ENCODE results near the gene AP2A2. TPM values are rescaled to one million over a fixed set of nuclear protein-coding genes. Genes with fewer than 3 reads are reported as not detected.

The AP2A2 gene
- total RNA-seq, 4 donors from 2014 or later: 33.6 to 76.6 (median 46.4) TPM

DNA sequence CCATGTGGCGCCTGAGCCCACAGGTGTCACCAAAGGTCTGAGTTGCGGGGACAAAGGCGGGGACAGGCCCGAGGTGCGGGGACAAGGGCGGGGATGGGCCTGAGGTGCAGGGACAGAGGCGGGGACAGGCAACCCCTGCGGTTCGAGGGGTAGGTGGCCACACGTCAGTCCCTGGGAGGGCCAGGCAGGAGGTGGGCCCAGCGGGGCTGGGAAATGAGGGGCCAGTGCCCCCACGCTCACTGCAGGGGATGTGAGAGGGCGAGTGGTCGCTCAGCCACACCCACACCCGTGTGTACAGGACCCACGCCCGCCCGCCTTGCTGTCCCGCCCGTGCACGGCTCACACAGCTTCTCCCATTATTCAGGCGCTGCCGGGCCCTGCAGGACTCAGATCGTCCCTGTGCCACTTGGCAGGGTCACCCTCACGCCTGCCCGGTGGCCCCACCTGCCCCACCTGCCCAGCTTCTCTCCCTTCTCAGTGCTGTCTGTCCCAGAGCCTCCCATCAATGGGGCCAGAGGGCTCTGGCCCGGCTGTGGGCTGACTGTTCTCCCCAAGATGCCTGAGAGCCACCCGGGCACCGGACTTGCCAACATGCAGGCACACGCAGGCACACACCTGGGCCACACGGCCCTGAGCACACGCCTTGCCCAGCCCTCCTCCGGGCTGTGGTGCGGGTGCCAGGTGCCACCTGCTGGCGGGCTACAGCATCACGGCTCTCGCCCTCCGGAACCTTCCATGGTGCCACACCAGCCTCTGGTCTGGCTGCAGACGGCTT, 125.1 kb downstream of the AP2A2 start:
- peak; percentile 49 to 93 for DNase-seq (ENCODE audit: low spot score in 2 of 2)
- 34 to 46% methylated on average over 36 to 37 of the region's 39 CpGs for WGBS, 2 donors
- H3K4me3 ChIP-seq (ENCODE audit: low read depth, poor library complexity, severe bottlenecking): no peak overlapping the region
- TF ChIP-seq POLR2A (IDR thresholded peaks at IDR 0.05): no peak
- TF ChIP-seq, protein P1, sequence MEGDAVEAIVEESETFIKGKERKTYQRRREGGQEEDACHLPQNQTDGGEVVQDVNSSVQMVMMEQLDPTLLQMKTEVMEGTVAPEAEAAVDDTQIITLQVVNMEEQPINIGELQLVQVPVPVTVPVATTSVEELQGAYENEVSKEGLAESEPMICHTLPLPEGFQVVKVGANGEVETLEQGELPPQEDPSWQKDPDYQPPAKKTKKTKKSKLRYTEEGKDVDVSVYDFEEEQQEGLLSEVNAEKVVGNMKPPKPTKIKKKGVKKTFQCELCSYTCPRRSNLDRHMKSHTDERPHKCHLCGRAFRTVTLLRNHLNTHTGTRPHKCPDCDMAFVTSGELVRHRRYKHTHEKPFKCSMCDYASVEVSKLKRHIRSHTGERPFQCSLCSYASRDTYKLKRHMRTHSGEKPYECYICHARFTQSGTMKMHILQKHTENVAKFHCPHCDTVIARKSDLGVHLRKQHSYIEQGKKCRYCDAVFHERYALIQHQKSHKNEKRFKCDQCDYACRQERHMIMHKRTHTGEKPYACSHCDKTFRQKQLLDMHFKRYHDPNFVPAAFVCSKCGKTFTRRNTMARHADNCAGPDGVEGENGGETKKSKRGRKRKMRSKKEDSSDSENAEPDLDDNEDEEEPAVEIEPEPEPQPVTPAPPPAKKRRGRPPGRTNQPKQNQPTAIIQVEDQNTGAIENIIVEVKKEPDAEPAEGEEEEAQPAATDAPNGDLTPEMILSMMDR (IDR thresholded peaks at IDR 0.05): peak in 1 of 3 donors; percentile 78
- intact Hi-C loops (cut with DNase I; ENCODE audit: low total_unique reads): loop anchor here (5.0 kb wide), 1 partner anchor 208 kb away; the partner anchor contains the start of genes POLR2L and TSPAN4

- intact Hi-C loops (cut with DNase I; ENCODE audit: low total_unique reads): loop anchor here (5.0 kb wide), 1 partner anchor 209 kb away; the partner anchor contains the start of genes POLR2L and TSPAN4
- H3K4me3 ChIP-seq (ENCODE audit: low read depth, poor library complexity, severe bottlenecking): no peak overlapping the region
- 56 to 67% methylated on average over 11 to 13 of the region's 15 CpGs for WGBS, 2 donors
- no peak for DNase-seq (ENCODE audit: low spot score in 2 of 2)
- TF ChIP-seq, protein P1 (IDR thresholded peaks at IDR 0.05): no peak
- TF ChIP-seq POLR2A (IDR thresholded peaks at IDR 0.05): no peak
Observed at GRCh38 chr11:1051356-1052132, 125.9 kb downstream of the AP2A2 start.

DNA sequence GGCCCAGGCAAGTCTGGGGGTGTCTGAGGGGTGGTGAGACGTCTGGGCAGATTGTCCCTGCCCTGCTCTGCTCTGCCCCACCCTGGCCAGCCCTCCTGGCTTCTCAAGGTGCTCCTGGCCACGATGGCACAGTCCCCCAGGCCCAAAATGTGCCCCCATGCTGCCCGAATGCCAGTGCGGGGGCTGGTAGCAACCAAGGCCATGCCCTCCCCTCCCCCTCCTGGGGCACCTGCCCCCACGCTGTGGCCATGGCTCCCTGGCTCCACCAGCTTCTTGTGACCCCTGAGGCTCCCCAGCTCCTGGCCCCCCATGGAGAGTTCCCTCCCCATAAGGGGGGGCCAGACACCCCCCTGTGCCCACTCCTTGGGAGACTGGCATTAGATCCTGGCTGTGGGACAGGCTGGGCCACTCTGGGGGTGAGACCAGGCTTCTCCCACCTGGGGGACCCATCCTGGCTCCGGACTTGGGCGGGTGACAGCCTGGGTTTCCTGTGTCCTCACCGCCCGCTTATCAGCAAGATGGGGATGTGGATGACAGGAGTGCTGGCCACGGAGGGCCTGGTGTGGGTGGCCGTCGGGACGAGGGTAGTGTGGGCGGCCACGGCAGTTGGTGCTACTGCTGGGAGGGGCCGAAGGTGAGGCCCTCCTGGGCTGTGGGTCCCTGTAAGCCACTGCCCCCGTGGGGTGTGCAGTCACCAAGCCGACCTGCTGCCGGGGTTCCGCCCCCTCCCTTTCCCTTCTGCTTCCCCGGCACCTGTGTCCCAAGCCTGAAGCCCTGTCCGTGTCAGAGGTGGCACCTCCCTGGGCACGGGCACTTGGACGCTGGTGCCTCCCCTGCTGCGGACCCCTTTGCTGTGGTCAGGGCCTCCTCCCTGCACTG, 126.7 kb downstream of the AP2A2 start:
- no peak for TF ChIP-seq POLR2A (IDR thresholded peaks at IDR 0.05)
- TF ChIP-seq, protein P1 (IDR thresholded peaks at IDR 0.05): no peak
- WGBS, 2 donors: 77 to 80% methylated on average over 14 to 21 of the region's 25 CpGs
- H3K4me3 ChIP-seq (ENCODE audit: low read depth, poor library complexity, severe bottlenecking): no peak overlapping the region
- intact Hi-C loops (cut with DNase I; ENCODE audit: low total_unique reads): loop anchor here (5.0 kb wide), 1 partner anchor 210 kb away; the partner anchor contains the start of genes POLR2L and TSPAN4
- no peak for DNase-seq (ENCODE audit: low spot score in 2 of 2)

- no peak for DNase-seq (ENCODE audit: low spot score in 2 of 2)
- no peak for TF ChIP-seq POLR2A (IDR thresholded peaks at IDR 0.05)
- TF ChIP-seq, protein P1 (IDR thresholded peaks at IDR 0.05): no peak
- 72 to 78% methylated on average over 18 to 20 of the region's 25 CpGs for WGBS, 2 donors
- intact Hi-C loops (cut with DNase I; ENCODE audit: low total_unique reads): loop anchor here (5.0 kb wide), 1 partner anchor 211 kb away; the partner anchor contains the start of genes POLR2L and TSPAN4
- H3K4me3 ChIP-seq (ENCODE audit: low read depth, poor library complexity, severe bottlenecking): no peak overlapping the region
Observed at GRCh38 chr11:1053121-1053901, 127.6 kb downstream of the AP2A2 start.

Measured in lower leg skin (tissue), 4 donors.